Prostate gland (tissue), 2 donors: Measurements from ENCODE around the gene TBC1D30.

Experiments used
- POLR2AphosphoS5 ChIP-seq: sonication (generic); formaldehyde crosslinking; IDR thresholded peaks from one replicate; pipeline ENCODE4 v1.6.1; 2017; ENCODE audit warnings: antibody characterized with exemption
- TF ChIP-seq, protein P1 (sequence below), 4 experiments: fragments of 200-600 bp in 2 of 4; fragments of 450-650 bp in 2 of 4; sonication (generic) in 2 of 4; IDR thresholded peaks; 1 replicate in 3 of 4; 2 replicates in 1 of 4; pipeline ENCODE4 v1.5.1; 2016 to 2019; ENCODE audit warnings: antibody characterized with exemption in 4 of 4, mild to moderate bottlenecking in 2 of 4, moderate library complexity in 2 of 4

GRCh38 chr12:64877363-64878004, 53.0 kb downstream of the TBC1D30 start:
- no peak for TF ChIP-seq POLR2AphosphoS5
- TF ChIP-seq, protein P1, sequence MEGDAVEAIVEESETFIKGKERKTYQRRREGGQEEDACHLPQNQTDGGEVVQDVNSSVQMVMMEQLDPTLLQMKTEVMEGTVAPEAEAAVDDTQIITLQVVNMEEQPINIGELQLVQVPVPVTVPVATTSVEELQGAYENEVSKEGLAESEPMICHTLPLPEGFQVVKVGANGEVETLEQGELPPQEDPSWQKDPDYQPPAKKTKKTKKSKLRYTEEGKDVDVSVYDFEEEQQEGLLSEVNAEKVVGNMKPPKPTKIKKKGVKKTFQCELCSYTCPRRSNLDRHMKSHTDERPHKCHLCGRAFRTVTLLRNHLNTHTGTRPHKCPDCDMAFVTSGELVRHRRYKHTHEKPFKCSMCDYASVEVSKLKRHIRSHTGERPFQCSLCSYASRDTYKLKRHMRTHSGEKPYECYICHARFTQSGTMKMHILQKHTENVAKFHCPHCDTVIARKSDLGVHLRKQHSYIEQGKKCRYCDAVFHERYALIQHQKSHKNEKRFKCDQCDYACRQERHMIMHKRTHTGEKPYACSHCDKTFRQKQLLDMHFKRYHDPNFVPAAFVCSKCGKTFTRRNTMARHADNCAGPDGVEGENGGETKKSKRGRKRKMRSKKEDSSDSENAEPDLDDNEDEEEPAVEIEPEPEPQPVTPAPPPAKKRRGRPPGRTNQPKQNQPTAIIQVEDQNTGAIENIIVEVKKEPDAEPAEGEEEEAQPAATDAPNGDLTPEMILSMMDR (IDR thresholded peaks at IDR 0.05) = no peak
